HEK293 (cell line): ENCODE data around the gene ST7.

Experiments
- BCL11A ChIP-seq: fragments of 450-650 bp; formaldehyde crosslinking; IDR thresholded peaks from 2 replicates; pipeline ENCODE4 v1.5.1; 2016; ENCODE audit warnings: low read depth, missing biosample characterization, missing genetic modification characterization
- GFI1B ChIP-seq: fragments of 450-650 bp; formaldehyde crosslinking; IDR thresholded peaks from 2 replicates; pipeline ENCODE4 v1.5.1; 2016; ENCODE audit warnings: missing biosample characterization, missing genetic modification characterization
- GLIS1 ChIP-seq: fragments of 450-650 bp; formaldehyde crosslinking; IDR thresholded peaks from 2 replicates; pipeline ENCODE4 v1.5.1; 2016; ENCODE audit warnings: missing biosample characterization, missing genetic modification characterization
- KLF16 ChIP-seq: fragments of 450-650 bp; formaldehyde crosslinking; IDR thresholded peaks from 2 replicates; pipeline ENCODE4 v1.5.1; 2017; ENCODE audit warnings: missing biosample characterization, missing genetic modification characterization
- RBAK ChIP-seq: fragments of 450-650 bp; formaldehyde crosslinking; IDR thresholded peaks from 2 replicates; pipeline ENCODE4 v1.5.1; 2016; ENCODE audit warnings: missing biosample characterization, missing genetic modification characterization
- SCRT2 ChIP-seq: fragments of 450-650 bp; formaldehyde crosslinking; IDR thresholded peaks from 2 replicates; pipeline ENCODE4 v1.5.1; 2016; ENCODE audit warnings: missing biosample characterization, missing genetic modification characterization
- WT1 ChIP-seq: fragments of 450-650 bp; formaldehyde crosslinking; IDR thresholded peaks from 2 replicates; pipeline ENCODE4 v1.5.1; 2016; ENCODE audit warnings: missing biosample characterization, missing genetic modification characterization
- ZBTB11 ChIP-seq: fragments of 450-650 bp; formaldehyde crosslinking; conservative IDR thresholded peaks from 2 replicates; pipeline ENCODE4 v1.5.1; 2016; ENCODE audit warnings: low read depth, missing biosample characterization, missing genetic modification characterization
- ZBTB17 ChIP-seq: fragments of 450-650 bp; formaldehyde crosslinking; IDR thresholded peaks from 2 replicates; pipeline ENCODE4 v1.5.1; 2016; ENCODE audit warnings: missing biosample characterization, missing genetic modification characterization
- ZFP69B ChIP-seq: fragments of 450-650 bp; formaldehyde crosslinking; IDR thresholded peaks from 2 replicates; pipeline ENCODE4 v1.5.1; 2016; ENCODE audit warnings: missing biosample characterization, missing genetic modification characterization
- ZNF132 ChIP-seq: fragments of 450-650 bp; formaldehyde crosslinking; IDR thresholded peaks from 2 replicates; pipeline ENCODE4 v1.5.1; 2017; ENCODE audit warnings: missing biosample characterization, missing genetic modification characterization, borderline replicate concordance
- ZNF133 ChIP-seq: fragments of 450-650 bp; formaldehyde crosslinking; IDR thresholded peaks from 2 replicates; pipeline ENCODE4 v1.5.1; 2016; ENCODE audit warnings: missing biosample characterization, missing genetic modification characterization
- ZNF155 ChIP-seq: fragments of 450-650 bp; formaldehyde crosslinking; IDR thresholded peaks from 2 replicates; pipeline ENCODE4 v1.5.1; 2016; ENCODE audit warnings: missing biosample characterization, missing genetic modification characterization
- ZNF174 ChIP-seq: fragments of 450-650 bp; formaldehyde crosslinking; IDR thresholded peaks from 2 replicates; pipeline ENCODE4 v1.5.0; 2017; ENCODE audit warnings: missing biosample characterization, mild to moderate bottlenecking, missing genetic modification characterization
- ZNF19 ChIP-seq: fragments of 450-650 bp; formaldehyde crosslinking; IDR thresholded peaks from 2 replicates; pipeline ENCODE4; 2016; ENCODE audit warnings: missing biosample characterization, missing genetic modification characterization, low read depth
- ZNF239 ChIP-seq: fragments of 450-650 bp; formaldehyde crosslinking; IDR thresholded peaks from 2 replicates; pipeline ENCODE4 v1.5.1; 2016; ENCODE audit warnings: missing biosample characterization, missing genetic modification characterization
- ZNF362 ChIP-seq: fragments of 450-650 bp; formaldehyde crosslinking; IDR thresholded peaks from 2 replicates; pipeline ENCODE4 v1.5.1; 2016; ENCODE audit warnings: missing biosample characterization, missing genetic modification characterization
- ZNF513 ChIP-seq: fragments of 450-650 bp; IDR thresholded peaks from 2 replicates; pipeline ENCODE4 v1.5.1; 2018; ENCODE audit warnings: missing biosample characterization, missing genetic modification characterization
- ZNF549 ChIP-seq: fragments of 450-650 bp; IDR thresholded peaks from 2 replicates; pipeline ENCODE4 v1.5.1; 2018; ENCODE audit warnings: missing biosample characterization, missing genetic modification characterization, mild to moderate bottlenecking, inconsistent platforms, moderate library complexity
- ZNF555 ChIP-seq: fragments of 450-650 bp; formaldehyde crosslinking; conservative IDR thresholded peaks from 2 replicates; pipeline ENCODE4 v1.5.1; 2017; ENCODE audit warnings: missing biosample characterization, mild to moderate bottlenecking, missing genetic modification characterization, inconsistent platforms
- ZNF580 ChIP-seq: fragments of 450-650 bp; formaldehyde crosslinking; IDR thresholded peaks from 2 replicates; pipeline ENCODE4 v1.5.1; 2016; ENCODE audit warnings: missing biosample characterization, missing genetic modification characterization
- ZNF677 ChIP-seq: fragments of 450-650 bp; IDR thresholded peaks from 2 replicates; pipeline ENCODE4 v1.5.0; 2018; ENCODE audit warnings: missing biosample characterization, mild to moderate bottlenecking, missing genetic modification characterization, moderate library complexity
- ZNF776 ChIP-seq: fragments of 450-650 bp; formaldehyde crosslinking; IDR thresholded peaks from 2 replicates; pipeline ENCODE4 v1.5.0; 2017; ENCODE audit warnings: missing biosample characterization, missing genetic modification characterization, borderline replicate concordance
- ZSCAN23 ChIP-seq: fragments of 450-650 bp; formaldehyde crosslinking; IDR thresholded peaks from 2 replicates; pipeline ENCODE4 v1.5.1; 2016; ENCODE audit warnings: missing biosample characterization, missing genetic modification characterization
- ZXDB ChIP-seq: fragments of 450-650 bp; formaldehyde crosslinking; IDR thresholded peaks from 2 replicates; pipeline ENCODE4 v1.5.1; 2016; ENCODE audit warnings: missing biosample characterization, missing genetic modification characterization
- TF ChIP-seq, protein P1 (sequence below): fragments of 450-650 bp; formaldehyde crosslinking; optimal IDR thresholded peaks from 2 replicates; pipeline ENCODE3; 2016; ENCODE audit warnings: missing biosample characterization, mild to moderate bottlenecking, missing genetic modification characterization
- TF ChIP-seq, protein P2 (sequence below): fragments of 450-650 bp; formaldehyde crosslinking; IDR thresholded peaks from 2 replicates; pipeline ENCODE4 v1.5.1; 2017; ENCODE audit warnings: missing biosample characterization, missing genetic modification characterization
- TF ChIP-seq, protein P3 (sequence below): fragments of 450-650 bp; formaldehyde crosslinking; IDR thresholded peaks from 2 replicates; pipeline ENCODE4 v1.5.1; 2016; ENCODE audit warnings: missing biosample characterization, missing genetic modification characterization, borderline replicate concordance

The ST7 gene

DNA sequence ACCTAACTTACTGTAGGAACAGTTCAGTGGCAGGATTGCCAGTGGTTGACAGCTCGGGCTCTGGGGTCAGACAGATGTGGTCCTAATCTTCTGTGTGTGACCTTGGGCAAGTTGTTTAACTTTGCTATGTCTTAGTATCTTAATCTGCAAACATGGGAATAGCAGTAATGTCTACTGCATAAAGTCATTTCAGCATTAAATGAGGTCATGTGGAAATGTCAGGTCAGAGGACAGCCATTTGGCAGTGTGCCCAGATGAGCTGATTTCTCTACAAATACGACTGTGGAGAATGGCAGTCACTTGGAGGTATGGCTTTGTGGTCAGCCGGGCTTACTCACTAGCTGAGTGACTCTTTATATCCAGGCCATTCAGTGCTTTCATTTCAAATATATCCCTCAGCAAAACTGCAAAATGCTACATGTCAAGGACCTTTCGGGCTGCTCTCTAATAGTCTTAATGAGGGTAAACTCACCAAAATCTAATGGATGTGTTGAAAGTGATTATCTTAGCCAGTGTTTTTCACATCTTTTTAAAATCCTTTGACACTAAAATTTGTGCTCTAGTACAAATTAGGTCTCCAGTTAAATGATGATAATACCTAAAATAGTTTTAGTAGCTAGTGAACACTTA, 171.4 kb downstream of the ST7 start (continued):
- TF ChIP-seq ZNF513 (tag by site-specific recombination) (no peak), WT1 (tag by site-specific recombination) (no peak), SCRT2 (tag by site-specific recombination) (no peak), ZNF174 (no peak), GLIS1 (tag by site-specific recombination) (no peak), ZNF362 (tag by site-specific recombination) (no peak), ZNF549 (tag by site-specific recombination) (no peak), ZNF239 (no peak), BCL11A (tag by site-specific recombination) (peak; percentile 66; the same call in 1 of the 2 replicates), ZBTB17 (peak; percentile 78), ZNF555 (tag by site-specific recombination) (no peak), KLF16 (no peak), ZFP69B (tag by site-specific recombination) (0 out of 2 replicates have a peak, but pooled peaks have one; percentile 33), GFI1B (tag by site-specific recombination) (no peak), ZNF677 (no peak), RBAK (tag by site-specific recombination) (no peak), ZBTB11 (tag by site-specific recombination) (no peak), ZXDB (tag by site-specific recombination) (peak; percentile 70), ZNF132 (tag by site-specific recombination) (no peak), ZNF580 (tag by site-specific recombination) (0 out of 2 replicates have a peak, but pooled peaks have one; percentile 13), ZNF776 (tag by site-specific recombination) (no peak), ZNF155 (tag by site-specific recombination) (no peak), ZSCAN23 (tag by site-specific recombination) (no peak), ZNF19 (tag by site-specific recombination) (no peak), ZNF133 (tag by site-specific recombination) (no peak)
- TF ChIP-seq, protein P1, sequence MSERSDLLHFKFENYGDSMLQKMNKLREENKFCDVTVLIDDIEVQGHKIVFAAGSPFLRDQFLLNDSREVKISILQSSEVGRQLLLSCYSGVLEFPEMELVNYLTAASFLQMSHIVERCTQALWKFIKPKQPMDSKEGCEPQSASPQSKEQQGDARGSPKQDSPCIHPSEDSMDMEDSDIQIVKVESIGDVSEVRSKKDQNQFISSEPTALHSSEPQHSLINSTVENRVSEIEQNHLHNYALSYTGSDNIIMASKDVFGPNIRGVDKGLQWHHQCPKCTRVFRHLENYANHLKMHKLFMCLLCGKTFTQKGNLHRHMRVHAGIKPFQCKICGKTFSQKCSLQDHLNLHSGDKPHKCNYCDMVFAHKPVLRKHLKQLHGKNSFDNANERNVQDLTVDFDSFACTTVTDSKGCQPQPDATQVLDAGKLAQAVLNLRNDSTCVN (tag by site-specific recombination): no peak
- TF ChIP-seq, protein P2, sequence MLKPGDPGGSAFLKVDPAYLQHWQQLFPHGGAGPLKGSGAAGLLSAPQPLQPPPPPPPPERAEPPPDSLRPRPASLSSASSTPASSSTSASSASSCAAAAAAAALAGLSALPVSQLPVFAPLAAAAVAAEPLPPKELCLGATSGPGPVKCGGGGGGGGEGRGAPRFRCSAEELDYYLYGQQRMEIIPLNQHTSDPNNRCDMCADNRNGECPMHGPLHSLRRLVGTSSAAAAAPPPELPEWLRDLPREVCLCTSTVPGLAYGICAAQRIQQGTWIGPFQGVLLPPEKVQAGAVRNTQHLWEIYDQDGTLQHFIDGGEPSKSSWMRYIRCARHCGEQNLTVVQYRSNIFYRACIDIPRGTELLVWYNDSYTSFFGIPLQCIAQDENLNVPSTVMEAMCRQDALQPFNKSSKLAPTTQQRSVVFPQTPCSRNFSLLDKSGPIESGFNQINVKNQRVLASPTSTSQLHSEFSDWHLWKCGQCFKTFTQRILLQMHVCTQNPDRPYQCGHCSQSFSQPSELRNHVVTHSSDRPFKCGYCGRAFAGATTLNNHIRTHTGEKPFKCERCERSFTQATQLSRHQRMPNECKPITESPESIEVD (tag by site-specific recombination): peak; percentile 89
- TF ChIP-seq, protein P3, sequence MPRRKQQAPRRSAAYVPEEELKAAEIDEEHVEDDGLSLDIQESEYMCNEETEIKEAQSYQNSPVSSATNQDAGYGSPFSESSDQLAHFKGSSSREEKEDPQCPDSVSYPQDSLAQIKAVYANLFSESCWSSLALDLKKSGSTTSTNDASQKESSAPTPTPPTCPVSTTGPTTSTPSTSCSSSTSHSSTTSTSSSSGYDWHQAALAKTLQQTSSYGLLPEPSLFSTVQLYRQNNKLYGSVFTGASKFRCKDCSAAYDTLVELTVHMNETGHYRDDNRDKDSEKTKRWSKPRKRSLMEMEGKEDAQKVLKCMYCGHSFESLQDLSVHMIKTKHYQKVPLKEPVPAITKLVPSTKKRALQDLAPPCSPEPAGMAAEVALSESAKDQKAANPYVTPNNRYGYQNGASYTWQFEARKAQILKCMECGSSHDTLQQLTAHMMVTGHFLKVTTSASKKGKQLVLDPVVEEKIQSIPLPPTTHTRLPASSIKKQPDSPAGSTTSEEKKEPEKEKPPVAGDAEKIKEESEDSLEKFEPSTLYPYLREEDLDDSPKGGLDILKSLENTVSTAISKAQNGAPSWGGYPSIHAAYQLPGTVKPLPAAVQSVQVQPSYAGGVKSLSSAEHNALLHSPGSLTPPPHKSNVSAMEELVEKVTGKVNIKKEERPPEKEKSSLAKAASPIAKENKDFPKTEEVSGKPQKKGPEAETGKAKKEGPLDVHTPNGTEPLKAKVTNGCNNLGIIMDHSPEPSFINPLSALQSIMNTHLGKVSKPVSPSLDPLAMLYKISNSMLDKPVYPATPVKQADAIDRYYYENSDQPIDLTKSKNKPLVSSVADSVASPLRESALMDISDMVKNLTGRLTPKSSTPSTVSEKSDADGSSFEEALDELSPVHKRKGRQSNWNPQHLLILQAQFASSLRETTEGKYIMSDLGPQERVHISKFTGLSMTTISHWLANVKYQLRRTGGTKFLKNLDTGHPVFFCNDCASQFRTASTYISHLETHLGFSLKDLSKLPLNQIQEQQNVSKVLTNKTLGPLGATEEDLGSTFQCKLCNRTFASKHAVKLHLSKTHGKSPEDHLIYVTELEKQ: peak; percentile 52; the same call in 1 of the 2 replicates
